ENCODE measurements around the gene SPATA22.

DNA sequence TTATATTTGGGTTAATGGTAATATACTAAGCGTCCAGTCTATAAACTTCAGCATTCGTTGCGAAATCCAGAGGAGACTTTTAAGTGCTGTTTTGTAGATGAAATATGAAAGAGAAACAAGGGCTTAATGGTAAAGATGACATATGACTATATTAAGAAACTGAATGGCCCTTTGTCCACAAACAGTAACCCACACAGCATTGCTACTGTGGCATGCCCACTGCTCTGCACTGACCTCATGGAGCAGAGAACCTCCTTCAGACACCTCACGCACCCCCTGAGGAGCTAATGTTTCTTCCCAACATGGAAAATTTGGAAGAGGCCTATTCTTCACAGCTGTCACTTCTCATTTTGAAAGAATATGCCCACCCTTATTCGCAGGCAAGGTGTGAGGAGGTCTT, 30.8 kb upstream of the SPATA22 start:
- TF ChIP-seq EZH2 (IDR thresholded peaks at IDR 0.05; ENCODE audit: borderline replicate concordance, insufficient read depth, low read depth, low read length, poor library complexity, severe bottlenecking), result no peak
- TF ChIP-seq, protein P1, sequence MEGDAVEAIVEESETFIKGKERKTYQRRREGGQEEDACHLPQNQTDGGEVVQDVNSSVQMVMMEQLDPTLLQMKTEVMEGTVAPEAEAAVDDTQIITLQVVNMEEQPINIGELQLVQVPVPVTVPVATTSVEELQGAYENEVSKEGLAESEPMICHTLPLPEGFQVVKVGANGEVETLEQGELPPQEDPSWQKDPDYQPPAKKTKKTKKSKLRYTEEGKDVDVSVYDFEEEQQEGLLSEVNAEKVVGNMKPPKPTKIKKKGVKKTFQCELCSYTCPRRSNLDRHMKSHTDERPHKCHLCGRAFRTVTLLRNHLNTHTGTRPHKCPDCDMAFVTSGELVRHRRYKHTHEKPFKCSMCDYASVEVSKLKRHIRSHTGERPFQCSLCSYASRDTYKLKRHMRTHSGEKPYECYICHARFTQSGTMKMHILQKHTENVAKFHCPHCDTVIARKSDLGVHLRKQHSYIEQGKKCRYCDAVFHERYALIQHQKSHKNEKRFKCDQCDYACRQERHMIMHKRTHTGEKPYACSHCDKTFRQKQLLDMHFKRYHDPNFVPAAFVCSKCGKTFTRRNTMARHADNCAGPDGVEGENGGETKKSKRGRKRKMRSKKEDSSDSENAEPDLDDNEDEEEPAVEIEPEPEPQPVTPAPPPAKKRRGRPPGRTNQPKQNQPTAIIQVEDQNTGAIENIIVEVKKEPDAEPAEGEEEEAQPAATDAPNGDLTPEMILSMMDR (IDR thresholded peaks at IDR 0.05), result no peak

Measured in B cell (primary cell).